DOHH2 (cell line): ENCODE measurements around the gene RHEX.
A peak's percentile ranks its signal among the peaks of the same experiment; 100 is the strongest.

ENCODE experiments used
- H3F3A ChIP-seq: fragments of 200-600 bp; sonication (generic), shearing (Covaris generic); 2 replicates; pipeline ENCODE4 v1.6.0; 2016; ENCODE audit warnings: antibody characterized with exemption, mild to moderate bottlenecking; ENCODE audit not compliant: control insufficient read depth, insufficient read depth
- H3K27ac ChIP-seq: fragments of 200-600 bp; sonication (generic); 2 replicates; pipeline ENCODE4 v1.5.1; 2014; ENCODE audit warnings: low read depth, mild to moderate bottlenecking, low read length, moderate library complexity
- H3K27me3 ChIP-seq: fragments of 200-600 bp; sonication (generic); 2 replicates; pipeline ENCODE4 v1.6.1; 2014; ENCODE audit warnings: mild to moderate bottlenecking, low read length, mixed read lengths; ENCODE audit not compliant: control insufficient read depth
- H3K36me3 ChIP-seq: fragments of 200-600 bp; sonication (generic); 2 replicates; pipeline ENCODE4 v1.6.1; 2014; ENCODE audit warnings: mild to moderate bottlenecking, low read length, moderate library complexity, mixed read lengths; ENCODE audit not compliant: control insufficient read depth
- H3K4me1 ChIP-seq: fragments of 200-600 bp; sonication (generic); 2 replicates; pipeline ENCODE4 v1.6.1; 2014; ENCODE audit warnings: mild to moderate bottlenecking, low read length, mixed read lengths; ENCODE audit not compliant: control insufficient read depth
- H3K4me2 ChIP-seq: fragments of 200-600 bp; sonication (generic); 2 replicates; pipeline ENCODE4 v1.6.0; 2014; ENCODE audit warnings: mild to moderate bottlenecking, low read length, moderate library complexity
- H3K4me3 ChIP-seq: fragments of 200-600 bp; sonication (generic); 2 replicates; pipeline ENCODE4 v1.5.1; 2014; ENCODE audit warnings: mild to moderate bottlenecking, low read length, mixed read lengths
- H3K79me2 ChIP-seq: fragments of 200-600 bp; sonication (generic); 2 replicates; pipeline ENCODE4 v1.6.1; 2014; ENCODE audit warnings: mild to moderate bottlenecking, low read length, mixed read lengths; ENCODE audit not compliant: control insufficient read depth
- H3K9me2 ChIP-seq: fragments of 200-600 bp; sonication (generic); replicated peaks from 2 replicates; pipeline ENCODE4 v1.6.1; 2014; ENCODE audit warnings: mild to moderate bottlenecking, low read length, mixed read lengths; ENCODE audit not compliant: control insufficient read depth
- H3K9me3 ChIP-seq: fragments of 200-600 bp; sonication (generic); 2 replicates; pipeline ENCODE4 v1.6.1; 2014; ENCODE audit warnings: antibody characterized with exemption, low read length, mixed read lengths; ENCODE audit not compliant: control insufficient read depth, insufficient read depth
- H4K20me1 ChIP-seq: fragments of 200-600 bp; sonication (generic); 2 replicates; pipeline ENCODE4 v1.6.0; 2014; ENCODE audit warnings: low read depth, mild to moderate bottlenecking, antibody characterized with exemption, low read length, moderate library complexity; ENCODE audit not compliant: control insufficient read depth, insufficient read depth
- CTCF ChIP-seq: fragments of 200-600 bp; sonication (generic); IDR thresholded peaks from one replicate; pipeline ENCODE4 v1.5.1; 2014; ENCODE audit warnings: antibody characterized with exemption, mild to moderate bottlenecking, low read depth, low read length; ENCODE audit not compliant: poor library complexity, severe bottlenecking
- EZH2phosphoT487 ChIP-seq: fragments of 200-600 bp; sonication (generic); IDR thresholded peaks from 2 replicates; pipeline ENCODE4 v1.6.1; 2017; ENCODE audit warnings: borderline replicate concordance, mild to moderate bottlenecking, antibody characterized with exemption, low read length, moderate library complexity, mixed read lengths

Gene RHEX

GRCh38 chr1:206032380-206033140, 20.4 kb upstream of the RHEX start:
- Histone ChIP-seq H3K27me3 (peaks cover 7% of the 10 kb centered on the region), H3K27ac (no peak overlapping the region), H3F3A (0 out of 2 replicates have a peak, but pooled peaks cover 7% of the 10 kb centered on the region), H3K36me3 (no peaks in the 10 kb centered on the region), H3K4me2 (peak overlapping the region; percentile 13), H3K4me3 (no peak overlapping the region; the same call in 1 of the 2 replicates), H3K79me2 (no peaks in the 10 kb centered on the region), H3K9me3 (no peaks in the 10 kb centered on the region), H4K20me1 (no peaks in the 10 kb centered on the region), H3K4me1 (peaks cover 60% of the 10 kb centered on the region), H3K9me2 (no peaks in the 10 kb centered on the region)
- TF ChIP-seq CTCF (no peak), EZH2phosphoT487 (no peak)

GRCh38 chr1:206035027-206035426, 17.9 kb upstream of the RHEX start:
- Histone ChIP-seq H3K36me3 (no peaks in the 10 kb centered on the region), H4K20me1 (no peaks in the 10 kb centered on the region), H3K79me2 (no peaks in the 10 kb centered on the region), H3K9me2 (no peaks in the 10 kb centered on the region), H3K4me2 (peak overlapping the region; percentile 45), H3K4me1 (peaks cover 83% of the 10 kb centered on the region), H3K9me3 (no peaks in the 10 kb centered on the region), H3F3A (peaks cover 12% of the 10 kb centered on the region), H3K4me3 (0 out of 2 replicates have a peak overlapping the region, but pooled peaks have one; percentile 8), H3K27ac (no peak overlapping the region), H3K27me3 (no peaks in the 10 kb centered on the region)
- TF ChIP-seq CTCF: no peak
- TF ChIP-seq EZH2phosphoT487: no peak

- no peaks in the 10 kb centered on the region for H3K27me3 ChIP-seq
- H3K4me3 ChIP-seq: peak overlapping the region; percentile 0; the same call in 1 of the 2 replicates
- H3K4me1 ChIP-seq: peaks cover 86% of the 10 kb centered on the region
- TF ChIP-seq EZH2phosphoT487 (no peak), CTCF (no peak)
- peak overlapping the region; percentile 21 for H3K4me2 ChIP-seq
- H3K9me3 ChIP-seq: no peaks in the 10 kb centered on the region
- H3K36me3 ChIP-seq: no peaks in the 10 kb centered on the region
- no peaks in the 10 kb centered on the region for H3K79me2 ChIP-seq
- H3K27ac ChIP-seq: peak overlapping the region; percentile 15
- peaks cover 27% of the 10 kb centered on the region for H3F3A ChIP-seq
- H4K20me1 ChIP-seq: no peaks in the 10 kb centered on the region
- no peaks in the 10 kb centered on the region for H3K9me2 ChIP-seq
Measured at GRCh38 chr1:206036663-206037455, 16.1 kb upstream of the RHEX start.
